OCI-LY1 (cell line): ENCODE data around the gene NBPF3.

Source experiments
- CTCF ChIP-seq: fragments of 200-600 bp; sonication (generic), shearing (Covaris generic); IDR thresholded peaks from 2 replicates; pipeline ENCODE4 v1.5.1; 2017; ENCODE audit warnings: mild to moderate bottlenecking, antibody characterized with exemption, low read length, moderate library complexity, mixed read lengths
- EZH2 ChIP-seq: fragments of 200-600 bp; sonication (generic), shearing (Covaris generic); IDR thresholded peaks from 2 replicates; pipeline ENCODE4 v1.8.0; 2017; ENCODE audit warnings: borderline replicate concordance, mixed run types, mild to moderate bottlenecking, antibody characterized with exemption, low read length, moderate library complexity, mixed read lengths

DNA sequence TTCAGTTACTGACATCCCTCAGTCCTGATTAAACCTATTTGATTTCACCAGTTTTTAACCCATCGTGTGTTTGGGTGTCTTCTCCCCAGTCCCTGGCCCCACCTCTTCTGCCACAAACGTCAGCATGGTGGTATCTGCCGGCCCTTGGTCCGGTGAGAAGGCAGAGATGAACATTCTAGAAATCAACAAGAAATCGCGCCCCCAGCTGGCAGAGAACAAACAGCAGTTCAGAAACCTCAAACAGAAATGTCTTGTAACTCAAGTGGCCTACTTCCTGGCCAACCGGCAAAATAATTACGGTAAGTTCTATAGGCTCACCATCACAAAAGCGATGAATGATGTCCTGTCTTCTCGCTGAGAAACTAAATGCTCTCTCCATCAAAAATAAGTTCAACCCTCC, 28.7 kb downstream of the NBPF3 start:
- TF ChIP-seq CTCF (peak; percentile 67), EZH2 (no peak)
